GM18511 (cell line): Measurements from ENCODE around the gene GFPT1.
"Not testable (repeated sequence)": the region's sequence is repeated elsewhere in the genome, so short reads cannot be mapped to it uniquely, and the experiment has no call there.

Experiments used
- ATAC-seq: cut with Tn5 transposase; IDR thresholded peaks from one replicate; pipeline ENCODE4 v1.9.1; 2021; ENCODE audit warnings: mild to moderate bottlenecking, moderate library complexity; ENCODE audit not compliant: unreplicated experiment

Gene GFPT1

GRCh38 chr2:69384618-69385081 is 2.4 kb downstream of the GFPT1 start:
- ATAC-seq: no peak

DNA sequence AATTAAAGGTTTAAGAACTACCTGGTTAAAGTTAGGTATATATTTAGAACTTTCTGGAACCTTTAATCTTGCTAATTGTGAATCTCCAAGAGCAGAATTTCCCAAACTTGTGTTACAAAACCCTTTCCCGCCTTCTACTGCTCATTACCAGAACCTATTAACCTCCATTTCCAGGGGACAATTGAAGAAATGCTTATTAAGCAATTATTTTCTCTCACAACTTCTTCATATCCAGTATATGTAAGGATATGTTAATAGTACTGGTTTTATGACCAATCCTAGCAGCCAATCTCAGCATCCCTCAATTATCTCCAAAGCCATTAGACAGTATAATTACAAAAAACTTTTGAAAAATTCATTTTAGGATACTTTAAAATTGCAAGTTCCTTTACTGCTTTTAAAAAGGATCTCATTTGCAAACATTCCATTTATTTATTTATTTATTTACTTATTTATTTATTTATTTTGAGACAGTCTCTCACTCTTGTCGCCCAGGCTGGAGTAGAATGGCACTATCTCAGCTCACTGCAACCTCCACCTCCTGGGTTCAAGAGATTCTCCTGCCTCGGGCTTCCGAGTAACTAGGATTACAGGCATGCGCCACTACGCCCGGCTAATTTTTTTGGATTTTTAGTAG is 3.7 kb downstream of the GFPT1 start:
- no peak for ATAC-seq

DNA sequence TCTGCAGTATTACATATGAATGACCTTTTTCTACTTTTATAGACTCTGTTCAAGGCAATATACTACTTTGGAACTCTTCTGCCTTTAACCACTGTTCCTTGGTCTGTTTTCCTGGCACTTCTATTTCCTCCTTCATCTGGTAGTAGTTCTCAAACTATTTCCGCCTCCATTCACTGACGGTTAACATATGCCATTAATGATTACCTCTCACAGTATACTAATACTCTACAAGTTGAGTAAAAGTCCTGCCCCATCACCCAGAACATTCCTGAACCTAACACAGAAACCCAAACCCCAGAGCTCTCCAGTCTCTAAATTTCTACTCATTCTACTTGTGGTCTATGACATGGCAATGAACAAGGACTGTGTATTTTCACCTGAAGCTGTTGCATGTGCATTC is 4.5 kb downstream of the GFPT1 start:
- ATAC-seq: no peak

DNA sequence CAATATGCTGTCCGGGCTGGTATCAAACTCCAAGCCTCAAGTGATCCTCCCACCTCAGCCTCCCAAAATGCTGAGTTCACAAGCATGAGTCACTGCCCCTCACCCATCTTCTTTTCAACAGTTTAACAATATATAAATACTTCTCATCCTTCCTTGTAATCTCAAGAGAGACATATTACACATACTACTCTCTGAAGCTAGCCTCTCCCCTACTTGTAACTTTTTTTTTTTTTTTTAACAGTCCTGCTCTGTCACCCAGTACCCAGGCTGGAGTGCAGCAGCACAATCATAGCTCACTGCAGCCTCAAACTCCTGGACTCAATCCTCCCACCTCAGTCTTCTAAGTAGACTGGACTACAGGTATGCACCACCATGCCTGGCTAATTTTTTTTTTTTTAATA is 5.7 kb downstream of the GFPT1 start:
- no peak for ATAC-seq

- ATAC-seq: no peak
These were observed 6.7 kb downstream of the GFPT1 start for GRCh38 chr2:69380072-69380917.

- ATAC-seq: no peak
These were observed 10.6 kb downstream of the GFPT1 start for GRCh38 chr2:69376403-69376802.

GRCh38 chr2:69375494-69376353 is 11.3 kb downstream of the GFPT1 start:
- ATAC-seq: no peak

- ATAC-seq: no peak
These were observed 14.3 kb downstream of the GFPT1 start for GRCh38 chr2:69372767-69373166.

- ATAC-seq: no peak
These were observed 17.2 kb downstream of the GFPT1 start for GRCh38 chr2:69369802-69370201.

DNA sequence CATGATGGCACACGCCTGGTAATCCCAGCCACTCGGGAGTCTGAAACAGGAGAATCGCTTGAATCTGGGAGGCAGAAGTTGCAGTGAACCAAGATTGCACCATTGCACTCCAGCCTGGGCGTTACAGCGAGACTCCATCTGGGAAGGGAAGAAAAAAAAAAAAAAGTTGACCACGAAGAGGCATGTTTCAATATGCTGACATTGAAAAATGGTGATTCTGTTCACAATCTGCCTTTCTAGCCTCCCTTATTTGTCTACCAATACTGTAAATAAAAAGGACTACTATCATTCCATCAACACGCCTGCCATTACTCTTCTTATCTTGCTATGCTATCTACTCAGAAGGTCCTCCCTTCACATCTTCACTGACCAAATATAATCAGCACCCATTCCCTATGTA is 18.4 kb downstream of the GFPT1 start:
- ATAC-seq: no peak

- no peak for ATAC-seq
These were observed 27.7 kb downstream of the GFPT1 start for GRCh38 chr2:69359371-69359770.

GRCh38 chr2:69358914-69359313 is 28.1 kb downstream of the GFPT1 start:
- no peak for ATAC-seq

DNA sequence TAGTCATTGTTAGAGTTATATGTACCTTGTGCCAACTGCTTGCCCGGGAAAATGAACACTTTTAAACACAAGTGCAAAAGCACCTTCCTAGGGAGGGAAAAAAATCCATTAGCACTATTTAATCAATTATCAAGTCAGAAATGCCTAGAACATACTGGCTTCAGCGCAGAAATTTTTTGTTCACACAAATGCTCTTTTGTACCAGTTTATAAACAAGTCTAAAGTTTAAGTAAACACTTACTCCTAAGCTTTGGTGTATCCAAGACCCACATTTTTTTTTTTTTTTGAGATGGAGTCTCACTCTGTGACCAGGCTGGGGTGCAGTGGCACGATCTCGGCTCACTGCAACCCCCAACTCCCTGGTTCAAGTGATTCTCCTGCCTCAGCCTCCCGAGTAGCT is 30.6 kb downstream of the GFPT1 start:
- ATAC-seq: no peak

DNA sequence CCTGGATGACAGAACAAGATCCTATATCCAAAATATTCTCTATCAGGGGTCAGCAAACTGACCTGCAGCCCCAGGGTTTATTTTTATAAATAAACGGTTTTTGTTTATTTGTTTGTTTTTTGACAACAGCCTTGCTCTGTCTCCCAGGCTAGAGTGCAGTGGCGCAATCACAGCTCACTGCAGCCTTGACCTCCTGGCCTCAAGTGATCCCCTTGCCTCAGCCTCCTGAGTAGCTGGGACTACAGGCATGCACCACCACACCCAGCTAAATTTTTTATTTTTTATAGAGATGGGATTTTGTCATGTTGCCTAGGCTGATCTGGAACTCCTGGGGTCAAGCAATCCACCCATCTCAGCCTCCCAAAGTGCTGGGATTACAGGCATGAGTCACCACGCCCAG is 32.1 kb downstream of the GFPT1 start:
- not testable (repeated sequence) for ATAC-seq

DNA sequence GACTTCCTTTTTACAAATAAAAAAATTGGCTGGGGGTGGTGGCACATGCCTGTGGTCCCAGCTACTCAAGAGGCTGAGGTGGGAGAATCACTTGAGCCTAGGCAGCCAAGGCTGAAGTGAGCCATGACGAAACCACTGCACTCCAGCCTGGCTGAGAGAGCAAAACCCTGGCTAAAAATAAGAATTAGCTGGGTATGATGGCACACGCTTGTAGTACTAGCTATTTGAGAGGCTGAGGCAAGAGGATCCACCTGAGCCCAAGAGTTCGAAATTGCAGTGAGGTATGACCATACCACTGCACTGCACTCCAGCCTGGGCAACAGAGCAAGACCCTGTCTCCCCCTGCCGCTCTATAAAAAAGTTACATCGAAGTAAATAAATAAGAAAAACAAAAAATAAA is 33.7 kb downstream of the GFPT1 start:
- no peak for ATAC-seq

DNA sequence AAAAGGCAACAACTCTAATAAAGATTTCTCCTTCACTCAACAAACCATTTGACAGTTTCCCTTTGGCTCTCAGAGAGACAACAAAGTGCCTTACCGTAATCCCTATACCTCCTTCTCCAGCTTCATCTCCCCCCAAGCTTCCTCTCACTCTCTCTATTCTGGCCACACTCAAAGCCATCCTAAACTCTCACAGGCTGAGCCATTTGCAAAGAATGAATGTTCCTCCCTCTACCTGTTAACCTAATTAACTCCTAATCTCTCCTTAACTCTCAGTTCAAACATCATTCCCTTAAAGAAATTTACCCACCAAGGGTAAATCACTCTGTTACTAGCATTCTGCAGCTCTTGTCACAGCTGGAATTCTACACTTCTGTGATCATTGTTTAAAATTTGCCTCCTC is 38.2 kb downstream of the GFPT1 start:
- ATAC-seq: no peak

DNA sequence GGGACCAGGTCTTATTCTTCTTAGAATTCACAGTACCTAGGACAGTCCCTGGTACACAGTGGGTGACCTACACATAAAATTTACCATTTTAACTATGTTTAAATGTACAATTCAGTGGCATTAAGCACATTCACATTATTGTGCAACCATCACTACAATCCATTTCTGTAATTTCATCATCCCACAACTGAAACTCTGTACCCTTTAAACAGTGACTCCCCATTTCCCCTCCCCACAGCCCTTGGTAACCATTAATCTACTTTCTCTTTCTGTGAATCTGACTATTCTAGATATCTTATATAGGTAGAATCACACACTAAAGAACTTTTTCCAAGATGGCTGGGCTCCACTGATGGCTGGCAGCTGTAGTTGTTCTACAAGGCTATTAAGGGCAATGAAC is 41.6 kb downstream of the GFPT1 start:
- ATAC-seq: no peak

GRCh38 chr2:69344305-69344704 is 42.7 kb downstream of the GFPT1 start:
- no peak for ATAC-seq

- ATAC-seq: no peak
These were observed 46.8 kb downstream of the GFPT1 start for GRCh38 chr2:69340101-69340775.

GRCh38 chr2:69335311-69335710 is 51.7 kb downstream of the GFPT1 start:
- ATAC-seq: no peak

GRCh38 chr2:69333352-69333751 is 53.7 kb downstream of the GFPT1 start:
- no peak for ATAC-seq
